GM12878 (cell line): ENCODE measurements around the gene COL23A1. TPM values are rescaled to one million over a fixed set of nuclear protein-coding genes. Genes with fewer than 3 reads are reported as not detected.

Source experiments
- CTCF ChIP-seq, 3 experiments: IDR thresholded peaks in 2 of 3; conservative IDR thresholded peaks in 1 of 3; 2 replicates each; pipeline ENCODE4 v1.5.1; 2011; ENCODE audit warnings: low read depth in 3 of 3, low read length in 3 of 3, mild to moderate bottlenecking in 3 of 3, control low read depth in 2 of 3, moderate library complexity in 2 of 3, inconsistent platforms in 1 of 3, mixed read lengths in 1 of 3; ENCODE audit not compliant: control insufficient read depth in 2 of 3, insufficient read depth in 1 of 3; ENCODE audit errors: extremely low read depth in 1 of 3
- MTA2 ChIP-seq: fragments of 450-650 bp; IDR thresholded peaks from 2 replicates; pipeline ENCODE4 v1.6.1; 2016; ENCODE audit warnings: low read depth, mild to moderate bottlenecking, moderate library complexity
- PRDM15 ChIP-seq: fragments of 450-650 bp; formaldehyde crosslinking; IDR thresholded peaks from 2 replicates; pipeline ENCODE4 v1.4.0; 2020; ENCODE audit warnings: mild to moderate bottlenecking, moderate library complexity
- RB1 ChIP-seq: fragments of 450-650 bp; formaldehyde crosslinking; IDR thresholded peaks from 2 replicates; pipeline ENCODE4 v1.6.1; 2017; ENCODE audit warnings: mild to moderate bottlenecking, borderline replicate concordance
- RFX5 ChIP-seq: IDR thresholded peaks from 2 replicates; pipeline ENCODE4 v1.6.1; 2011; ENCODE audit warnings: low read depth, low read length, improper control_type of control experiment
- SREBF2 ChIP-seq: IDR thresholded peaks from 2 replicates; pipeline ENCODE4 v1.6.1; 2012; ENCODE audit warnings: mild to moderate bottlenecking, low read length
- TARDBP ChIP-seq: IDR thresholded peaks from 2 replicates; pipeline ENCODE4 v1.6.1; 2016; ENCODE audit warnings: borderline replicate concordance
- ZBTB33 ChIP-seq: fragments of 450-650 bp; IDR thresholded peaks from 2 replicates; pipeline ENCODE4 v1.6.1; 2017; ENCODE audit warnings: mild to moderate bottlenecking
- polyA plus RNA-seq, 11 experiments: library from polyadenylated mRNA; depleted of rRNA in 4 of 11; unstranded in 6 of 11; stranded (reverse) in 5 of 11; fragments of >200 nt; fragmentation: Nextera tagmentation in 4 of 11; fragmentation: Illumina TruSeq in 1 of 11; extraction: Ambion mirVana in 4 of 11; extraction: Trizol in 1 of 11; gene quantifications; 1 replicate in 1 of 11; 2 replicates in 10 of 11; pipeline versions ENCODE4 v1.2.1 to v1.2.3, GENCODE V29; 2011 to 2016; ENCODE audit warnings: inconsistent platforms in 2 of 11, missing spikeins in 2 of 11, low read depth in 1 of 11
- total RNA-seq, 4 experiments: library from RNA; depleted of rRNA in 3 of 4; stranded (reverse); fragments of >200 nt in 3 of 4; fragmentation: Illumina TruSeq in 1 of 4; extraction: Trizol in 1 of 4; gene quantifications; 2 replicates each; pipeline versions ENCODE4 v1.2.1 to v1.2.3, GENCODE V29; 2013 to 2021

Gene COL23A1
- total and polyA plus RNA-seq, 10 of the 15 experiments (the other 5 are each of a cell fraction or from before 2014, with no cell fraction given) = 0.03 to 0.83 (median 0.09) TPM; not detected in 5

- no peak for TF ChIP-seq ZBTB33
- no peak for TF ChIP-seq TARDBP
- TF ChIP-seq PRDM15 = no peak
- no peak for TF ChIP-seq MTA2
- TF ChIP-seq RB1 = no peak
- no peak for TF ChIP-seq CTCF (IDR thresholded peaks at IDR 0.05 in 2 of 3, conservative IDR thresholded peaks at IDR 0.05 in 1 of 3; ENCODE audit: control insufficient read depth in 2 of 3, extremely low read depth in 1 of 3, insufficient read depth in 1 of 3, low read depth in 3 of 3, low read length in 3 of 3)
- TF ChIP-seq RFX5 = no peak
- TF ChIP-seq SREBF2 = no peak
Observed at GRCh38 chr5:178455480-178455835, 134.7 kb downstream of the COL23A1 start (continued).
